ENCODE results near the gene METRN.
"Not testable (repeated sequence)": the region's sequence is repeated elsewhere in the genome, so short reads cannot be mapped to it uniquely, and the experiment has no call there.

The METRN gene

DNA sequence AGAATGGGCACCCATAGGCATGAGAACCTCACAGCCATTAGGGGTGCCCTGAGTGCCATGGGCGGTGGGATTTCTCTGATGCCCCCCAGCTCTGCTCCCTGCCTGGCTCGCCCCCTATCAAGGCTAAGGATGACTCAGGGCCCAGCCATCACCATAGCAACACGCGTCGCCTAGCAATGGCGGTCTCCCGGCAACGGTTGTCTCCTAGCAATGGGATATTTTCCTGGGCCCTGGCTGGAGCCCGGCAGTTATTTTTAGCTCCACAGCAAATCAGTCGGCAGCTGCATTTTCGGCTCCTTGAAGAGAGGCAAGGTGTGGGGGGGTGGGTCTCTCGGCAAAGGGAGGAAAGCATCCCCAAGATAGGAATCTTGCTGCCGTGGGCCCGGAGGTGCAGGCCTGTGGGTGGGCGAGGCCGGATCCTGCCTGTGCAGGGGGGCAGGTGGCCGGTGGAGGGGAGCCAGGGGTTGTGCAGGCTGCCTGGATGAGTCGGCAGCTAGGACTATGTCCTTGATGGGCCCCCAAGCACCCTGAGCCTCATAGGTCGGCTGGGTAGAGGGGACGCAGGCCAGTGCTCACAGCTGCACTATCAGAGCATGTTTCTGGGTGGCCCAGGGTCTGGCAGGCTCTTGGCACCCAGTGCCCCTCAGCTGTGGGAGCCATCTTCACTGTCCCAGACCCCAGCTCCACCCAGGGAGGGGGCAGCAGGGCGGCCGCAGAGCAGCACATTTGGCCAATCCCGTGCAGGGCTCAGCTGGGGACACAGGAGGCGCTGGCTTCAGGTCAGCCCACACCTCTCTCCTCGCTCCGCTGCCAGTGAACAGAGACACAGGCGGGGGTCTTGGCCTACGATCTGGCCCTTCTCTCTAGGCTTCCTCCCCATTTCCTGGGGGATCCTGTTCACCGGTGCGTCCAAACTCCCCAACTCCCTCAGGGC lies 5.1 kb upstream of the METRN start:
- no peak for DNase-seq (ENCODE audit: low read depth, low spot score)

DNA sequence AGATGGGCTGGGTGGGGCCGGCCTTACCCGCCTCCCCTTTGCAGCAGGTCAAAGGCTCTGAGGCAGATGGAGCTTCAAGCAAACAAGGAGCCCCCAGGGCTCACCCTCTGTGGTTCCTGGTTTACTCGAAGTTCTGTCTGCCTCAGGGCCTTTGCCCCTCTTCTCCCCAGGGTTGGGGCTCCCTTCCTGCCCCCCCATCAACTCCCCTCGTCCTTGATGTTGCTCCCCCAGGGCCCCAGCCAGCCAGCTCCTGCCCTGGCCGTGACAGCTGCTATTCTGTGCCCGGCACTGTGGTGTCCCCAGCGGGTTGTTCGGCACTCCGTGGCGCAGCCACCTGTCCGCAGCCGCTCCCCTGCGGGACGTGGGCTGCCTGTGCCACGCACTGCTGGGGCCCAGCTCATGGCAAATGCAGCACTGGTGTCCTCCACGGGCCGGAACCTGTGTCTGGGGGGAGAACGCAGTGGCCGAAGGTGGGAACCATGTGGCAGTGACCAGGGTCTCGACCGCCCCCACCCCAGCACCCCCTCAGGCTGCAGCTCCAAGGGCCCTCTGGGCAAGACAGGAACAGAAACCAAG lies 4.3 kb upstream of the METRN start:
- no peak for DNase-seq (ENCODE audit: low read depth, low spot score)

DNA sequence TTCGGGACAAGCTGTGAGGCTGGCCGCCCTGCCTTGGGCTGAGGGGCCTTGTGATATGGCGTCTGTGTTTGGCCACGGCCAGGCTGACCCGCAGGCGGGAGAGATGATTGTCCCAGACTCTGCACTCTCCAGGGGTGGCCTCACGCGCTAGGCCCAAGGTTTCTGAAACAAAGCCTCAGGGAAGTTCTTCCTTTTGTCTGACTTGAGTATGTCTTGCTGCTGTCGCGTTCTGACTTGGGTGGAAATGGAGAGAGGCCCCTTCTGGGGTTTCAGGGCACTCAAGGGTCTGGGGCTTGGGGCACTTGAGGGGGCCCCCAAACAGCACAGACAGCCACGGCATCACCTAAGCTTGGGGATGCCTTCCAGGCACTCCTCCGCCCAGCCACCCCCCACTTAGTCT lies 3.8 kb upstream of the METRN start:
- no peak for DNase-seq (ENCODE audit: low read depth, low spot score)

DNA sequence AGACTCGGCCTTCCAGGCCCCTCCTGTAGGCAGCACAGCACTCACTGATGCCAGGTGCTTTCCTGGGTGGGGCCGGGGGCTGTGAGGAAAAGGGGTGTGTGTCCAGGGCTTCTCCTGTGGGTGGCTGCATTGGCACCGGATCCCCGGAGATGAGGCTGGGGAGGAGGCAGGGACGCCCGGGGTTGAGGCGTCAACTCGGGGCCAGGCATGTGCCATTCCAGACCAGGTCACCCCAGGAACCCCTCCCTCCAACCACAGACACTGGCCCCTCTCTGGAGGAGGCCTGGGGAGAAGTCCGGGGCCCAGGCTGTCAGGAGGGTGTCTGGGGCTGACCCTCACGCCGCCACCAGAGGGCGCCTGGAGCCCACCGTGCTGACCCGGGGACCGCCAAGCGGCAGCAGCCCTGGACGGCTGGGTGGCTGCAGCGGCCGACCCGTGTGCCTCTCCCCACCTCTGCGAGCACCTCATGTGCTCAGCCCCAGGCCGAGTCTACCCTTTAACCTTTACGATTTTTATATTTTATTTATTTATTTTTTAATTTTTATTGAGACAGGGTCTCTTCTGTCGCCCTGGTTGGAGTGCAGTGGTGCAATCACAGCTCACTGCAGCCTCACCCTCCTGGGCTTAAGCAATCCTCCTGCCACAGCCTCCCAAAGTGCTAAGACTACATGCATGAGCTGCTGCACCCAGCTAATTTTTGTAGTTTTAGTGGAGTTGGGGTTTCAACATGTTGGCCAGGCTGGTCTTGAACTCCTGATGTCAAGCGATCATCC lies 3.2 kb upstream of the METRN start:
- DNase-seq (ENCODE audit: low read depth, low spot score): no peak

DNA sequence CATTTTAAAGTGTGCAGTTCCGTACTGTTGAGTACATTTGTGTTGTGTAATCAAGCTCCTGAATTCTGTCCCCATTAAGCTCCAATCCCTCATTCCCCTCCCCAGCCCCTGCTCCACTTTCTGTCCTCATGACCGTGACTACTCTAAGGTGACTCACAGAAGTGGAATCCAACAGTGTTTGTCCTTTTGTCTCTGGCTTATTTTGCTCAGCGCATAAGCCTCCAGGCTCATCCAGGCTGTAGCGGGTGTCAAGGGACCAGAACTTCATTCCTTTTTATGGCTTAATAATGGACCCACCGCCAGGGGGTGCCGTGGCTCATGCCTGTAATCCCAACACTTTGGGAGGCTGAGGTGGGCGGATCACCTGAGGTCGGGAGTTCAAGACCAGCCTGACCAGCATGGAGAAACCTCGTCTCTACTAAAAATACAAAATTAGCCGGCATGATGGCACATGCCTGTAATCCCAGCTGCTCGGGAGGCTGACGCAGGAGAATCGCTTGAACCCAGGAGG lies 2.1 kb upstream of the METRN start:
- not testable (repeated sequence) for DNase-seq (ENCODE audit: low read depth, low spot score)

DNA sequence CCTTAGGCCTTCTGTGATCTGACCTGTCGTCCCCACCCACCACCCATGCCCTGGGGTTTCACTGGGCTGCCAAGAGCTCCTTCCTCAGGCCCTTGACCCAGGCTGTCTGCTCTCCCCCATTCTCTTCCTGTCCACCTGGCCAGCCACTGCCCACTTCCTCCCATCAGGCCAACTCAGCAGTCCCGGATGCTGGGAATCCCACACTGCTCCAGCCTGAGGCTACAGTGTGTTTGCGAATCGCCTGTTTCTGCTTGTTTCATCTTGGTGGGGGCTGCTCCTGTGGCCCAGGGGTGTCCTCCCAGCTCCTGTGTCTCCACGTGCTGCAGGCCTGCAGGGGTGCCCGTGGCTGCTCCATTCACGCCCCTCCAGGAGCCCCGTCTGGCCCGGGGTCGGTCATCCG lies 839 bp upstream of the METRN start:
- no peak for DNase-seq (ENCODE audit: low read depth, low spot score)

DNA sequence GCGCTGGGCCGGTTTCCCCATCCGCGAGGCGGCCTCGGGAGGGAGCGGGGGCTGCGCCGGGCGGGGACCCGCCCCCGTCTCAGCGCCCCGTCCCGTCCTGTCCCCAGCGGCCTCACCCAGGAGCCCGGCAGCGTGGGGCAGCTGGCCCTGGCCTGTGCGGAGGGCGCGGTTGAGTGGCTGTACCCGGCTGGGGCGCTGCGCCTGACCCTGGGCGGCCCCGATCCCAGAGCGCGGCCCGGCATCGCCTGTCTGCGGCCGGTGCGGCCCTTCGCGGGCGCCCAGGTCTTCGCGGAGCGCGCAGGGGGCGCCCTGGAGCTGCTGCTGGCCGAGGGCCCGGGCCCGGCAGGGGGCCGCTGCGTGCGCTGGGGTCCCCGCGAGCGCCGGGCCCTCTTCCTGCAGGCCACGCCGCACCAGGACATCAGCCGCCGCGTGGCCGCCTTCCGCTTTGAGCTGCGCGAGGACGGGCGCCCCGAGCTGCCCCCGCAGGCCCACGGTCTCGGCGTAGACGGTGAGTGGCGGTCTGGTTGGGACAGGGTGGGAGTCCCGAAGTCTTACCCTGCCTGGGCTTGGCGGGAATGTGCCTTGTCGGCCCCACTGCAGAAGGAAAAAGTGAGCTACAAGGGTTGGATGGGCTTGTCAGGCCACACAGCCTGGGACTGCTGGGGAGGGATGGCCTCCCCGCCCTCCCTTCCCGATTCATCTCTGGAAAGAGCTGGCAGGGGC lies 720 bp downstream of the METRN start:
- no peak for DNase-seq (ENCODE audit: low read depth, low spot score)

DNA sequence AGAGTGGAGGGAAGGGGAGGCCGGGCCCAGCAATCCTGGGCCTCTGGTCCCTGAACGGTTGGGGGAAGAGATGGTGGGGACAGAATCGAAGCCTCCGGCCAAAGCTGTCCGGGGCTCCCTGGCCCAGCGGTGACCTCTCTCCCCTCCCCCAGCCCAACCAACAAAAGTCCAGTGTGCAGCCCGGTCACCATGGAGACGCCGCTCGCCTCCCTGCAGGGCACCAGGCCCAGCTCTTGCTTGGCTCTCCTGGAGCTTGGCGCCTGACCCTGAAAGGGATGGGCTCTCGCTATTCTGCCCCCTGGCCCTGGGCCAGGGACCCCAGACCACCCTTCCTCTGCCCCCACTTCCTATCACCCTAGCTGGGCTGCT lies 1.3 kb downstream of the METRN start:
- no peak for DNase-seq (ENCODE audit: low read depth, low spot score)

DNA sequence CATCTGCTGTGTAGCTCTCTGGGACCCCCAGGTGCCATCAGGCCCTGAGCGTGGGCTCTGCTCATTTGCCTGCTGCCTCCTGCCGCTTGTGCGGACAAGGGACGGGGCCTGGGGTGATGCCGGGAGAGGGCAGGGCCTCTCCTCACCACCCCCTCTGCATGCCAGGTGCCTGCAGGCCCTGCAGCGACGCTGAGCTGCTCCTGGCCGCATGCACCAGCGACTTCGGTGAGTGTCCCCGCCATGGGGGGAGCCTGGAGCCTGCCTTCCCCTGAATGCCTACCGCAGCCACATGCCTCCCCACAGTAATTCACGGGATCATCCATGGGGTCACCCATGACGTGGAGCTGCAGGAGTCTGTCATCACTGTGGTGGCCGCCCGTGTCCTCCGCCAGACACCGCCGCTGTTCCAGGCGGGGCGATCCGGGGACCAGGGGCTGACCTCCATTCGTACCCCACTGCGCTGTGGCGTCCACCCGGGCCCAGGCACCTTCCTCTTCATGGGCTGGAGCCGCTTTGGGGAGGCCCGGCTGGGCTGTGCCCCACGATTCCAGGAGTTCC lies 1.9 kb downstream of the METRN start:
- DNase-seq (ENCODE audit: low read depth, low spot score): no peak

DNA sequence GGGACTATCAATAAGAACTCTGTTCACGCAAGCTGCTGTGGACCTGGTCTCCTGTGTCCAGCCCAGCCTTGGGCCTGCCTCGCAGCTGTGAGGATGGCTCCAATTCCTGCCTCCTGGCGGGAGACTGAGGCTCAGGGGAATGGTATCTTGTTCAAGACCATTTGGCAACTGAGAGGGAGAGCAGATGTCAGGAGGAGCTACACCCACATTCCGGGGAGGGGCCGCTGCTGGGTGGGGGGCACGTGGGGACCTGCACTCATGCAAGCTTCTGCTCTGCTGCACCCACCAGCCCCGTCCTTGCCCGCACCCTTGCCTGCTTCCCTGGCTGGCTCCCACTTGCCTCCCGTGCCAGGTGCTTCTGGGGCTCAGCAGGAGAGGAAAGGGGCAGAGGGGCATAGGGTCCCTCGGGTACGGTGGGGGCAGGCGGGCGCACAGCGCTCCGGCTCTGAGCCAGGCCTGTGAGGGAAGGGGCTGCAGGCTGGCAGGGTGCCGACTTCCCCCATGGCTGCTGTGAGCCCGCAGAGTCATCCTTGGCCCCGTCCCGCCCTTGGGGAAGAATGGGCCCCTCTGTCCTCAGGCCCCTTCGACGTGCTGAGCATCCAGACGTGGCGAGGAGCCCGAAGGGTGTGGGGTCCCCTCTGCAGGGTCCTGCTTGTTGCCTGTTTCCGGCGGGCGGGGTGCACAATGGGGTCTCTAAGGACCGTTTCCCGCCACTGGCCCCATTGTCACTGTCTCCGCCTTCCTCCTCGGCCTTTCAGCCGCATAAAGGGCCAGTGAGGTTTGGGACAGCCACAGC lies 2.7 kb downstream of the METRN start:
- no peak for DNase-seq (ENCODE audit: low read depth, low spot score)

DNA sequence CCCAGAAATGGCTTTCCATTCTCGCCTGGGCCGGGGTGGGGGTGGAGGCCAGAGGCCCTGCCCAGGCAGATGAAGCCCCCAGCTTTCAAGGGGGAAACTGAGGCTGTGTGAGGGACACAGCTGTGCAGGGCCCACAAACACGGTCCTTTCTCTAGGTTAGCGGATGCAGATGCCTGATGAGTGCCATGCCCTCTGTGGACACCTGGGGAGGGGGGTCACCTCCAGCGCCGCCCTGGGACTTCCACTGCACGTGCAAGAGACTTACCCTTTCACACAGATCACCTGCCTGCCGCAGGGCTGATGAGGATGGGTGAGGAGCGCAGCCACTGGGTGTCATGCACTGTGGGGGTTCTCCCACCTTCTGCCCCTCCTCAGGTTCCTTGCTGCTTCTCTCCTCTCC lies 3.5 kb downstream of the METRN start:
- no peak for DNase-seq (ENCODE audit: low read depth, low spot score)

DNA sequence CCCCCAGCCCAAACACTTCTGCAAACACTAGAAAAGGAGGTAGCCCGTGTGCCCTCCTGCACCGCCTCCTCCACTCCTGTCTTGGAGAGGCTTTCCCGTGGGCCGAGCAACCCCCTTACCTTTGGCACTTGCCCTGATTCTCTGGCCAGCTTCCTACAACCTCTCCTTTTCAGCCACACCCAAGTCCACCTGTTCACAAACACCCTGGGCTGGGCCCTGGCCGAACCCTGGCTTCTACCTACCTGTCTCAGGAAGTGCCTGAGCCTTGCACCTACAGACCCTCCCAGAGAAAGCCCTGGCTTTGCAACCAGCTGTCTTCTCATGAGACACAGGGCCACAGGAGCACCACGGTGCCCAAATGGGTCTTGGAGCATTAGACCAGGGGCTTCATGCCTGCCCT lies 4.0 kb downstream of the METRN start:
- no peak for DNase-seq (ENCODE audit: low read depth, low spot score)

DNA sequence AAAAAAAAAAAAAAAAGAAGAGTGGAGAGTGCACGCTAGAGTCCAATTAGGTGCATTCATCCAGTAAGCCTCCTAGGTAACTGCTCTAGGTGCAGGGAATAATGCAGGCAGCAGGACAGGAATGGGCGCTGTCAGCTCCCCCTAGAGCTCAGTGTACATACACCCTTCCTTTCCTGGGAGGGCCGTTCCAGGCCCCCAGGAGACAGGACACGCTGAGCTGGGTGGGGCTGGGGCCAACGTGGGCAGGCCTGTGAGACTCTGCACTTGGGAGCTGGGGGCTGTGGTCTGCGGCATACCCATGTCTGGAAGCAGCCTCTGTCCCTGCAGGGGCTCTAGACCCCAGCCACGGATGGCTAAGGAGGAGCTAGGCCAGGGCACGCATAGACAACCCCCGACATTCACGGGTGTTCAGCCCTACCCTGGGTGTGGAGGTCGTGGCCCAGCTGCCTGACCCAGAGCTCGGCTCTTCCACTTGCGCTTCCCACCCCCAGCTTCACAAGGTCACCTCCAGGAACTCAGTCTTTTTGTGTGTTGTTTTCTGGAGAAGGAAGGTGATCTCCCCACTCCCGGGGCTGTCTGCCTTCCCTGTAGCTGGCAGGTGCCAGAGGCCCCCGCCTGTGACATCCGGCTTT lies 5.0 kb downstream of the METRN start:
- DNase-seq (ENCODE audit: low read depth, low spot score): no peak

DNA sequence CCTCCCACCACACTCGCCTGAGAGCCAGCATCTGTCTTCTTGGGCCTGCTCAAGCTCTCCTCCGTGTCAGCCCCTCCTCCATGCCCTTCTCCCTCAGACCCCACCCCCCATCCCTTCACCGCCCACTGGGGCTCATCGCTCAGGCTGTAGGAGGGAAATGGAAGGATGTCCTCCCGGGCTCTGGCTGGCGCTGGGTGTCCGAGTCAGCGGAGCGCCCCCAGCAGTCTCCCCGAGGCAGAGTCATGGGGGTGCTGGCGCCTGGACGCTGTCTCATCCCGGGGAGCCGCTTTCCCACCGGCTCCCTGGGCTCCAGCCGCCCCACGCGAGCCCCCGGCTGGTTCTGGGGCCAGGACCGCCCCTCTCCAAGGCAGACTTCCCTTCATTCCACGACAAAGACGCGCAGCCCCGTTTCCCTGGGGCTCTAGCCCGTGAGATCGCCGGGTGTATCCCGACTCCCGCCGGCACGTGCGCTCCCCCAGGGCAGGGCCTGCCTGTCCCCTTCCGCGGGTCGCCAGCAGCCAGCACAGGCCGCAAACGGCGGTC lies 5.6 kb downstream of the METRN start:
- DNase-seq (ENCODE audit: low read depth, low spot score): no peak

DNA sequence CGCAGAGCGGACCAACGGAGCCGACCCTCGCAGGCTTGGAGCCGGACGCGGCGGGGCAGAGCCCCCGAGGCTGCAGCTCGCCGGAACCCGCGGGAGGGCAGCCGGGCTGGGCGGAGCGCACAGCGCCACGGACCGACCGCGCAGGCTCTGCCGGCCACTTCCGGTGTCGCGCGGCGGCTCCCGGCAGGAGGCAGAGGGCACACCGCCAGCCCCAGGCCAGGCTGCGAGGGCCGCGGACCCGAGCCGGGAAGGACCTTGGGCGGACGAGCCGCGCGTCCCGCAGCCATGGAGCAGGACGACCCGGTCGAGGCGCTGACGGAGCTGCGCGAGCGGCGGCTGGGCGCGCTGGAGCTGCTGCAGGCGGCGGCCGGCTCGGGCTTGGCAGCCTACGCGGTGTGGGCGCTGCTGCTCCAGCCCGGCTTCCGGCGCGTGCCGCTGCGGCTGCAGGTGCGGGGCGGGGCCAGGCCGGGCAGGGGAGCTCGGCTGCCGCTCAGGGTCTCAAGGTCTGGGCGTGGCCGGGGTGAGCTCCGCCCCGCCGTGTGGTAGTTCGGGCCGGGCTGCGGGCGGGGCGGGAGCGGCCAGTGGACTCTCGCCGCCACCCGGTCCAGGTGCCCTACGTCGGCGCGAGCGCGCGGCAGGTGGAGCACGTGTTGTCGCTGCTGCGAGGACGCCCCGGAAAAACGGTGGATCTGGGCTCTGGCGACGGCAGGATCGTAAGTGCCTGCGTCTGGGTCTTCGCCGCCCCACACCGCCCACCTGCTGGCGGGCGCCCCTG lies 6.3 kb downstream of the METRN start, which contains the start of gene ANTKMT:
TSS of gene ANTKMT (plus strand) at position 157 of the 775 bp plus-strand sequence. CDS start at position 286, 129 bp downstream.
- no peak for DNase-seq (ENCODE audit: low read depth, low spot score)

DNA sequence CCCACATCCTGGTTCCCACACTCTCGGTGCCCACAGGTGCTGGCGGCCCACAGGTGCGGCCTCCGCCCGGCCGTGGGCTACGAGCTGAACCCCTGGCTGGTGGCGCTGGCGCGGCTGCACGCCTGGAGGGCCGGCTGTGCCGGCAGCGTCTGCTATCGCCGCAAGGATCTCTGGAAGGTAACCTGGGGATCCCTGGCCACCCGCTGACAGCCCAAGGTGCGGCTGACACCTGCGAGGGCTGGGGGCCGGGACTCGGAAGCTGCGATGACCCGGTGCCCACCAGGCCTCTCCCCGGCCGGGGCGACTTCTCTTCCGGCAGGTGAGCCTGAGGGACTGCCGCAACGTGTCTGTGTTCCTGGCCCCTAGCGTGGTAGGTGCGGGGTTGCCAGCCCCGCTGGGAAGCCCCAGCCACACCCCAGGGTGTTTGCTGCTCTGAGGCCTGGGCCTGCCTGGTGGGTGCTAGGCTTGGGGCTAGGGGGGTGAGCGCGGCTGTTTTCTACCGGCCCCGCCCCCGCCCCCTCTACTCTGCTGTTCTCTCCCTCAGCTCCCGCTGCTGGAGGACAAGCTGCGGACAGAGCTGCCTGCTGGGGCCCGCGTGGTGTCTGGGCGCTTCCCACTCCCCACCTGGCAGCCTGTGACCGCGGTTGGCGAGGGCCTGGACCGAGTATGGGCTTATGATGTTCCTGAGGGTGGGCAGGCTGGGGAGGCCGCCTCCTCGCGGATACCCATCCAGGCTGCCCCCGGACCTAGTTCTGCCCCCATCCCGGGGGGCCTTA lies 7.0 kb downstream of the METRN start:
- DNase-seq (ENCODE audit: low read depth, low spot score): no peak

DNA sequence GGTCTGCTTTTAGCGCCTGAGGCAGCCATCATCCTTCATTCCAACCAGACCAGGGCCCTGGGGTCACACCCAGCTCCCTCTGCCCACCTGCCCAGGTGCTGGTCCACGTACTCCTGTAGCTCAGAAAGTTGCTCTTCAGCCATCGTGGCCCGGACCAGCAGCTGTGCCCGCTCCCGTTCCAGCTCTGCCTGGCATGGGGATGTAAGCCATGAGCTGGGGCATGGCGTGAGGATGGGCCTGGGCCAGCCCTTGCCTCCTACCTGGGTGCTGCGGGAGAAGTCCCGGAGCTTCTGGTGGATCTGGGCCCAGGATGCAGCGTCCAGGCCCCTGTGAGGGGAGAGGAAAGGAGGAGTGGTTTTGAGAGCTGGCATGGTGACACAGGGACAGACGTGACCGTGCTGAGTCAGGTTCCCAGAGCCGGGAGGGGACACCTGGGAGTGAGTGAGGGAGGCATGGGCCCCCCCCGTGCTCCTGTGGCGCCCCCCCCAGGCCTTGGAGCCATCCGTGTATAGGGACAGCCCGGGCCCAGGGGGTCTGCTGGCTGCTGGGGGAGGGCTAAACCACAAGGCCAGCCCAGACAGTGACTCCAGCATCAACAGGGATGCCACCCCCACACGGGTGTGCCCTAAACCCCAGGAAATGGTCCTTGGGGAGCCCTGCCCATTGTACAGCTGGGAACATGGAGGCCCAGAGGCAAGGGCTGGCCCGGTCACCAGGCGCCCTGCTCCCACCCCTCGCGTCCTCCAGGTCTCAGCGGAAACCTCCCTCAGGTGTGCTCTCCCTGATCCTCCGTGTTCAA lies 8.1 kb downstream of the METRN start:
- DNase-seq (ENCODE audit: low read depth, low spot score): no peak

All from brain pericyte (primary cell).